Smooth muscle cell (in vitro differentiated cells): ENCODE measurements around the gene BARX1. TPM values are rescaled to one million over a fixed set of nuclear protein-coding genes. Genes with fewer than 3 reads are reported as not detected.

ENCODE experiments used
- DNase-seq: peaks from one replicate; lab custom pipeline; 2025; ENCODE audit not compliant: unreplicated experiment; lab: John Stamatoyannopoulos, UW
- H2AFZ ChIP-seq: fragments of 200-600 bp; sonication (generic); 2 replicates; pipeline ENCODE4 v1.6.0; 2016; ENCODE audit warnings: antibody characterized with exemption, low read depth, mild to moderate bottlenecking
- H3F3A ChIP-seq: fragments of 200-600 bp; sonication (generic); 2 replicates; pipeline ENCODE4 v1.6.0; 2017; ENCODE audit warnings: antibody characterized with exemption, low read depth
- H3K27ac ChIP-seq: fragments of 200-600 bp; sonication (generic); 2 replicates; pipeline ENCODE4 v1.5.1; 2016; ENCODE audit warnings: low read depth, mild to moderate bottlenecking
- H3K27me3 ChIP-seq: fragments of 200-600 bp; sonication (generic); 2 replicates; pipeline ENCODE4 v1.6.1; 2016; ENCODE audit warnings: low read depth, mild to moderate bottlenecking
- H3K36me3 ChIP-seq: fragments of 200-600 bp; sonication (generic); 2 replicates; pipeline ENCODE4 v1.5.1; 2016; ENCODE audit warnings: low read depth
- H3K4me1 ChIP-seq: fragments of 200-600 bp; sonication (generic); 2 replicates; pipeline ENCODE4 v1.5.1; 2016; ENCODE audit warnings: low read depth
- H3K4me2 ChIP-seq: fragments of 200-600 bp; sonication (generic); 2 replicates; pipeline ENCODE4 v1.6.0; 2016; ENCODE audit warnings: mild to moderate bottlenecking
- H3K4me3 ChIP-seq: fragments of 200-600 bp; sonication (generic); 2 replicates; pipeline ENCODE4 v1.5.1; 2016; ENCODE audit warnings: mild to moderate bottlenecking
- H3K79me2 ChIP-seq: fragments of 200-600 bp; sonication (generic); 2 replicates; pipeline ENCODE4 v1.6.0; 2016; ENCODE audit warnings: low read depth, mild to moderate bottlenecking
- H3K9ac ChIP-seq: fragments of 200-600 bp; sonication (generic); 2 replicates; pipeline ENCODE4 v1.6.0; 2016; ENCODE audit warnings: low read depth
- H3K9me3 ChIP-seq: fragments of 200-600 bp; sonication (generic); replicated peaks from 2 replicates; pipeline ENCODE4 v1.5.1; 2016; ENCODE audit warnings: low read depth
- H4K20me1 ChIP-seq: fragments of 200-600 bp; sonication (generic); 2 replicates; pipeline ENCODE4 v1.6.0; 2016; ENCODE audit warnings: low read depth
- CTCF ChIP-seq: fragments of 200-600 bp; sonication (generic); IDR thresholded peaks from 2 replicates; pipeline ENCODE4 v1.5.1; 2017; ENCODE audit warnings: borderline replicate concordance, mild to moderate bottlenecking, antibody characterized with exemption; ENCODE audit not compliant: insufficient read depth, poor library complexity, severe bottlenecking
- WGBS: methylation state at CpG from one replicate; pipeline ENCODE4 v1.1.7; 2016; ENCODE audit warnings: low lambda C conversion rate; 5-methylcytosine and 5-hydroxymethylcytosine counted together
- polyA plus RNA-seq: library from polyadenylated mRNA; unstranded; fragments of >200 nt; fragmentation: Nextera tagmentation; extraction: Ambion mirVana; gene quantifications from 2 replicates; pipeline ENCODE4 v1.2.1, GENCODE V29; 2016
- total RNA-seq: library from RNA; depleted of rRNA; stranded (reverse); fragments of >200 nt; gene quantifications from 2 replicates; pipeline ENCODE4 v1.2.3, GENCODE V29; 2014

The BARX1 gene
- total and polyA plus RNA-seq, 2 experiments from 2014 or later, result 6.1 TPM

DNA sequence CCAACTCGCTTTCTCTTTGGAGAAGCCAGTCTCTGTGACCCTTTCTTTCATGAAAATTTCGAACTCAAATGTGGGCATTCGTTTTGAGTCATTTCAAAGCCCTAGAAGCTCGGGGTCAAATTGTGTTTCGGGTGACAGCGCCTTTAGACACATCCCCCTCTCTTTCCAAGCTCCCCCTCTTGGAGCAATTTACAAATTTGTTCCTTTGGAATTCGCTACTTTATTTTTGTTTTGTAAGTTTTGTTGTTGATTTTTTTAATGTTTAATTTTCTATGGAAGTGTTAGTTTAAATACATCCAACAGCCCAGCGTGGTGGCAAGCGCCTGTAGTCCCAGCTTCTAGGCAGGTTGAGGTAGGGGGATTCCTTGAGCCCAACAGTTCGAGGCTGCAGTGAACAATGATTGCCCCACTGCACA is 4.6 kb upstream of the BARX1 start:
- TF ChIP-seq CTCF, result no peak
- WGBS, result 14% methylated on average over 10 of the region's 10 CpGs
- no peaks in the 10 kb centered on the region for H4K20me1 ChIP-seq
- H3F3A ChIP-seq, result peaks cover 5% of the 10 kb centered on the region
- no peak overlapping the region for H3K4me2 ChIP-seq
- H3K9me3 ChIP-seq, result no peaks in the 10 kb centered on the region
- H2AFZ ChIP-seq, result no peak overlapping the region
- H3K79me2 ChIP-seq, result no peaks in the 10 kb centered on the region
- peaks cover 23% of the 10 kb centered on the region for H3K4me1 ChIP-seq
- H3K9ac ChIP-seq, result no peak overlapping the region
- H3K36me3 ChIP-seq, result no peaks in the 10 kb centered on the region
- H3K27me3 ChIP-seq, result peaks cover 67% of the 10 kb centered on the region
- no peak for DNase-seq
- no peak overlapping the region for H3K4me3 ChIP-seq
- H3K27ac ChIP-seq, result no peak overlapping the region

GRCh38 chr9:93958819-93959682 is 3.9 kb upstream of the BARX1 start:
- Histone ChIP-seq H3K9me3 (no peaks in the 10 kb centered on the region), H4K20me1 (no peaks in the 10 kb centered on the region), H3K9ac (peak overlapping the region; percentile 47), H3F3A (peaks cover 5% of the 10 kb centered on the region), H3K79me2 (no peaks in the 10 kb centered on the region), H3K27me3 (peaks cover 74% of the 10 kb centered on the region), H3K4me2 (peak overlapping the region; percentile 84), H3K4me3 (peak overlapping the region; percentile 46), H3K27ac (no peak overlapping the region), H3K36me3 (no peaks in the 10 kb centered on the region), H2AFZ (no peak overlapping the region), H3K4me1 (peaks cover 27% of the 10 kb centered on the region)
- no peak for DNase-seq
- no peak for TF ChIP-seq CTCF
- 5% methylated on average over 65 of the region's 66 CpGs for WGBS

DNA sequence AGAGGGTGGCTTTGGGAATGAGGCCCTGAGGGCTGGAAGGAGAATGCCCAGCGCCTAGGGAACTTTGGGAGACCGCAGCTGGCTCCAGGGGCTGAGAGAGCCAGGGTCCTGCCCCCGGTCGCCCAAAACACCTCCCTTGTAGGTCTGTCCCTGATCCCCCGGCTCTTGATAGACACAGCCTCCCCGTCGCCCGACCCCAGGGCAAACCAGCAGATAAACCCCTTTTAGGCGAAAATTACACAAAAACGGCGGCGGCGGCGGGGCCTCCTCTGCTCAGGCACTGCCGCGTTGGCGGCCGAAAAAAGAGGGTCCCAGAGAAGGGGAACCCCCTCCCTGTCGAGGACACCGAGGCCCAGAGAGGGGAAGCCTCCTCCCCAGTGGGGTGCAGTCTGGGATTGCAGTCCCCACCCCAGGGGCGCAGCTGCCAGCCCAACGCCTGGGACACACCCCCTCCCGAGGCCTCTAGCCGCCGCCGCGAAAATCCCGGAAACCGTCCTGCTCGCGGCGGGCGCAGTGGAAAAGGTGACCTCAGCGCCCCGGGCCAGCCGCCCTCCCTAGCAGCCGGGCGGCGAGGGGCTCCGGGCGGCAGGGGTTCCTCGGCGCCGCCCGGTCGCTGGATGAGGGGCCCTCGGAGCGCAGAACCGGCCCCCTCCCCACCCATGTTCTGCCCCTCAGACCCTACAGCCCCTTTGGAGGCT is 3.1 kb upstream of the BARX1 start:
- TF ChIP-seq CTCF, result no peak
- Histone ChIP-seq H3K36me3 (no peaks in the 10 kb centered on the region), H3K27ac (no peak overlapping the region), H3F3A (peaks cover 5% of the 10 kb centered on the region), H3K4me1 (peaks cover 27% of the 10 kb centered on the region), H3K27me3 (peaks cover 82% of the 10 kb centered on the region), H3K79me2 (no peaks in the 10 kb centered on the region), H2AFZ (no peak overlapping the region), H3K9ac (peak overlapping the region; percentile 47), H3K4me2 (peak overlapping the region; percentile 84), H3K4me3 (peak overlapping the region; percentile 46), H3K9me3 (no peaks in the 10 kb centered on the region), H4K20me1 (peaks cover 3% of the 10 kb centered on the region)
- DNase-seq, result no peak
- WGBS, result 17% methylated on average over 30 of the region's 49 CpGs
